Upper lobe of left lung (tissue), 4 donors: Measurements from ENCODE around the gene VAT1.

Experiments
- EP300 ChIP-seq, 4 donors: sonication (generic); formaldehyde crosslinking; IDR thresholded peaks; one replicate each; pipeline ENCODE4 v1.5.1; 2017; ENCODE audit warnings: antibody characterized with exemption in 4 of 4, control low read depth in 2 of 4
- TF ChIP-seq, protein P1 (sequence below), 6 experiments: fragments of 450-650 bp in 4 of 6; fragments of 200-600 bp in 2 of 6; sonication (generic) in 2 of 6; IDR thresholded peaks; one replicate each; pipeline ENCODE4 v1.5.1; 2016 to 2019; ENCODE audit warnings: antibody characterized with exemption in 6 of 6

- TF ChIP-seq, protein P1, sequence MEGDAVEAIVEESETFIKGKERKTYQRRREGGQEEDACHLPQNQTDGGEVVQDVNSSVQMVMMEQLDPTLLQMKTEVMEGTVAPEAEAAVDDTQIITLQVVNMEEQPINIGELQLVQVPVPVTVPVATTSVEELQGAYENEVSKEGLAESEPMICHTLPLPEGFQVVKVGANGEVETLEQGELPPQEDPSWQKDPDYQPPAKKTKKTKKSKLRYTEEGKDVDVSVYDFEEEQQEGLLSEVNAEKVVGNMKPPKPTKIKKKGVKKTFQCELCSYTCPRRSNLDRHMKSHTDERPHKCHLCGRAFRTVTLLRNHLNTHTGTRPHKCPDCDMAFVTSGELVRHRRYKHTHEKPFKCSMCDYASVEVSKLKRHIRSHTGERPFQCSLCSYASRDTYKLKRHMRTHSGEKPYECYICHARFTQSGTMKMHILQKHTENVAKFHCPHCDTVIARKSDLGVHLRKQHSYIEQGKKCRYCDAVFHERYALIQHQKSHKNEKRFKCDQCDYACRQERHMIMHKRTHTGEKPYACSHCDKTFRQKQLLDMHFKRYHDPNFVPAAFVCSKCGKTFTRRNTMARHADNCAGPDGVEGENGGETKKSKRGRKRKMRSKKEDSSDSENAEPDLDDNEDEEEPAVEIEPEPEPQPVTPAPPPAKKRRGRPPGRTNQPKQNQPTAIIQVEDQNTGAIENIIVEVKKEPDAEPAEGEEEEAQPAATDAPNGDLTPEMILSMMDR (IDR thresholded peaks at IDR 0.05) = no peak
- TF ChIP-seq EP300 (IDR thresholded peaks at IDR 0.05) = no peak
Observed at GRCh38 chr17:43026595-43026994, 4.4 kb upstream of the VAT1 start.
